SIG-M5 treated with dmso at 0.1 percent for 504 hours (cell line): ENCODE results near the gene GLOD4.
"Not testable (repeated sequence)": the region's sequence is repeated elsewhere in the genome, so short reads cannot be mapped to it uniquely, and the experiment has no call there.

Experiments
- DNase-seq: peaks from one replicate; lab custom pipeline; 2025; ENCODE audit not compliant: unreplicated experiment; lab: John Stamatoyannopoulos, UW

Gene GLOD4

DNA sequence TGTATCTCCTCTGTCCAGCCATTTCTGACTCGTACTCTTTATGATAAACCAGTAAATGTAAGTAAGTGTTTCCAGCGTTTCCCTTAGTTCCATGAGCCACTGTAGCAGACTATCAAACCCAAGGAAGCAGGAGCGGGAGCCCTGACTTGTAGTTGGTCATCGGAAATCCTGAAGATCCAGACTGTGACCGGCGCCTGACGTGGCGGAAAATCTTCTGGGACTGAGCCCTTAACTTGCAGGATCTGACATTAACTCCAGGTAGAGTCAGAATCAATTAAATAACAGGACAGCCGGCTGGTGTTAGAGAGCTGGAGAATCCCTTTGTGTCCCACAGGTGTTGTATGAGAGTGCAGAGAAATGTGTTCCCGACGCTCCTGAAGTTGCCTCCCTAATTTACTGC, 4.0 kb downstream of the GLOD4 start:
- DNase-seq, result no peak

DNA sequence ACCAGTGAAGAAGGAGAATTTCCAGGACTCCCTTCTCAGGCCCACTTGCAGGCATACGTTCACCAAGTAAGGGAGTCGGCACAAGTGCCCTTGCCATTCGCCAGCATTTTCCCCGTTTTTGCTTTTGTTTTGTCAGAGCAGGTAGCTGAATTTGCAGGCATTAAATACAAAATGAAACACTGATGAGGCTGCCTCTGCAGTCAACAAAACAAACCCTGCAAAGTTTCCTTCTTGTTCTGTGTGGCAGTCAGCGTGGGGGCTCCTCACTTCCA, 7.8 kb downstream of the GLOD4 start:
- DNase-seq, result no peak

DNA sequence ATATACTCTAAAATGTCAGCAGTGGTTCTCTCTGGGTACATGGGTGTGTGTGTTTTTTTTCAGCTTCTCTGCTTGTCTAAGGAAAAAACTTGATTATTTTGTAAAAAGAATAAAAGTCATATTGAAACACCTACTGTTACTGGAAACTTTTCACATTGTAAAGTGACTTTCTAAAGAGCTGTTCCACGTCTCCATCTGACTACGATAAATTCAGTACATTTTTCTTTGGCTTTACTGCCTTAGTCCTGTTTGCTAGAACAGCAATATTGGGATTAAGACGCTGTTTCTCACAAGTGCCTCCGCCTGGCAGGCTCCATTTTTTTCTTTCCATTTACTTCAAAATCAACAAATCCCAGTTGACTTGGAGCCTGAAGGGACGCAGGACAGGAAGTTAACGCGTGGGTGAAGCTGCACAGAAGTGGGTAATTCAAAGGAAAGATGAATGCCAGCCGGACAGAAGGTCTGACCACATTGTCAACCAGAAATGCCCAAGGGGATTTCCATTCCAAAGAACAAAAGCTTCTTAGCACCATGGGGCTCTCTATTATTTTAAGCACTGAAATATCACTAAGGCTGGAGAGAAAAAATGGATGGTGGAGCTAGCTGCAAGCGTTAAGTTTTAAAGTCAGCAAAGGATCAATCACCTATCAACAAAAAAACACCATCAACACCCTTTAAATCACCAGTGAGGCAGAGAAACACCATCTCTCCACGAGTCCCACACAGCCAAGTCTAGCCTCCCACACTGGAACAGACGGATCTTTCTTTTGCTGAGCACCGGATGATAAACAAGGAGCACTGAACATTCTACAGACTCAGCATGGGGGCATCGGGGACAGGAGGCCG, 8.4 kb downstream of the GLOD4 start:
- no peak for DNase-seq

- no peak for DNase-seq
Observed at GRCh38 chr17:773016-773415, 9.1 kb downstream of the GLOD4 start.

GRCh38 chr17:767076-767475, 15.0 kb downstream of the GLOD4 start:
- no peak for DNase-seq

DNA sequence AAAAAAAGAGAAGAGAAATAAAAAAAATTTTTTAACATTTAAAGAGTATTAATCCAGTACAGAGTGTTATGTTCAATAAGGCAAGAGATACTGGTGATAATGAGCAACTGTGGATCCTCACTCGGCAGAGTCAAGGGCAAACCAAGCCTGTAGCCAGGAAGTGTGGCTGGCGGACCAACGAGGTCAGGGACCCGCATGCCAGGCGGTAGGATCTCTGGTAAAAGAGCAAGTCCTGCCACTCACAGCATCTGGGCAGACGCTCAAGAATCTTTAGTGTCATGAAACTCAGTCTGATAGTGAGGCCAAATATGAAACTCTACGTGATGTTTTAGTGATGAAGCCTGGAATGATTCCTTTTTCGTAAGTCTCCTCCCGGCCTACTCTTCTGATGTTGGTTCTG, 21.7 kb downstream of the GLOD4 start:
- DNase-seq, result no peak

GRCh38 chr17:759964-760363, 22.1 kb downstream of the GLOD4 start:
- DNase-seq, result no peak

- DNase-seq, result not testable (repeated sequence)
Observed at GRCh38 chr17:756010-756567, 26.0 kb downstream of the GLOD4 start.

GRCh38 chr17:755319-755961, 26.6 kb downstream of the GLOD4 start:
- not testable (repeated sequence) for DNase-seq

DNA sequence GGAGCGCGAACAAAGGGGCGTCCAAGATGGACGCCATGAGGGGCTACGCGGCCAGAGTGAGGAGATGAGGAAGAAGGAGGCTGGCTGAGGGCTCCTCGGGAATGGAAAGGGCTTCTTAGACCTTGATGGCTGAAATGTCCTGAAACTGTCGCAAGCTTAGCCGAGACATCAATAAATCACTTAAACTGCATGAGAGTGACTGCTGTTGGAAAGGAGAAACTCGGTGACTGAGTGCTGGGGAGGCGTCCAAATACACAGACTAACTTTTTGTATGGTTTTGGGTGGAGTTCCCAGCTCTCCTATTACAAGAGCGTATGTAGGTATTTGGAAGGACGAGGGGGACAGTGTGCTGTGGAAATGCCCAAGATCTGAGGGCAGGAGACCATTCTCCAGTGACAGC, 28.7 kb downstream of the GLOD4 start:
- DNase-seq, result no peak

DNA sequence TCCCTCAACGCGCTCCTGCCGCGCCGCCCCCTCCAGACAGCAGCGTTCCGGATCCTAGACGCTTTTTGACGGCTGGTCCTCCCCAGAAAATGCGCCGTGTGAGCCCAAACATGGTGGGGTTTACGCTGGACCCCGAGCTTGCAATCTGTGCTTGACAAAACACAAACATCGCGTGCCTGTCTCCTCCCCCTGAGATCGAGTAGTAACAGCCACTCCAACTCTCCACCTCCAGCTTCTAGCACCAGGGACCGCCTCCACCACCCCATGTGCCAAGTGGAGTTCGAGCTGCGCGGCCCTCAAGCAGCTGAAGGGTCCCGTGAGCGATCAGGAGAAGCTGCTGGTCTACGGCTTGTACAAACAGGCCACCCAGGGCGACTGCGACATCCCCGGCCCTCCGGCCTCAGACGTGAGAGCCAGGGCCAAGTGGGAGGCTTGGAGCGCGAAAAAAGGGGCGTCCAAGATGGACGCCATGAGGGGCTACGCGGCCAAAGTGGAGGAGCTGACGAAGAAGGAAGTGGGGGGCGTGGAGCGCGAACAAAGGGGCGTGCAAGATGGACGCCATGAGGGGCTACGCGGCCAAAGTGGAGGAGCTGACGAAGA, 29.4 kb downstream of the GLOD4 start:
- DNase-seq, result no peak

DNA sequence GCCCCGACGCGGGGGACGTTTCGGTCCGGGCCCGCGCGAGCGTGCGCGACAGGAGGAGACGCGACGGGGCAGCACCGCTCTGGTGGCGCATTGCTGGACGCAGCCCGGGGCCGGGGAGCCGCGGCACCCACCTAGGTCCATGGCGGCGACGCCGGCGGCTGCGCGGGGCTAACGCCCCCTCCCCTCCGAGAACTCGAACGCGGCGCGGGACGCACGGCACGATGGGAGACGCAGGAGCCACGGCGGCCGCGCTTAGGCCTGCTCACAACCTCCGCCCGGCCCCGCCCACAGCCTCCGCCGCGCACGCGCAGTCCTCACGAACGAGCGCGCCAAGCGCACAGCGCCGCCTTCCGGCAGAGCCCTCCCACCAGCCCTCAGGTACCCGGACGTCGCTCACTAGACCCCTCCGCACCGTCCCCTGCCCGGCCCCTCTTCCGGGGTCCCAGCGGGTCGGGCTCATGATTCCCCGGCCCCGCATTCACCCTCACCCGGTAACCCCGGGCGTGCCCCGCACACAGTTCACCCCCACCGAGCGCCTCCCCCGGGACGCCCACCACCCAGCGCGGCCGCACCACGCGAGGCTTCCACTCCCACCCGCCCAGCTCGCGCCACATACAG, 30.0 kb downstream of the GLOD4 start, which contains the start of gene GEMIN4:
Gene GEMIN4, minus strand, starts transcription at position 263 of the 618 bp plus-strand sequence. Its CDS starts 122 bp downstream, at position 141.
- peak; percentile 67 for DNase-seq

DNA sequence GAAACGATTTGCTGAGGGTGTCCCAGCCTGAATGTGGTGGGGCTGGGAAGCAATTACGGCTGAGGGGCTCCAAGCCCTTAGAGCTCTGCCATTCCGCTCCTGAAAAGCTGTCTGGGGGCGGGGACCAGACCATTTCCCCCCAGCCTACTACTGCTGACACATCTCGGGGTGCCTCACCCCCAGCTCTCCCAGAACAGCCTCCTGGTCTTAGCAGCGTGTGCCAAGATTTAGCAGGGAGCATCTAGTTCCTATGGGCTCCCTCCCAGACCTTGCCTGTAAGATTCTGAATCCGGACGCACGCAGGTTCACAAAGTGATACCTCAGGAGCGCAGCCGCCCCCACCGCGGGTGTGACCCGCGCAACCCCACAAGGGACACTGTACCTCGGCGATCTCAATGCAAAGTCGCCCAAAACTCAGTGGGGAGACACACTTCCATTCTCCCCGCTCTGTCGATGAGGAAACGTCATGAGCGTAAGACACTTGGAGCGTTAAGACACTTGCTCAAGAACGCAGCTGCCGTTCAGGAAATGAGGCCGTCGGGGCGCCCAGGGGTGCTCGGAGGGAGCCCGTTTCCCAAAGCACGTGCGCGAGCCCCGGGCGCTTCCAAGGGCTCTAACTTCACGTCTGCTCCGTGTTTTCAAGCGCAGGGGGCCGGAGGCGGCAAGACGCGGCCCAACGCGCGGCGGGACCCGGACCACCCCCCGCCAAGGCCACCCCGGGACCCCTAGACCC, 30.6 kb downstream of the GLOD4 start:
- DNase-seq, result peak; percentile 47

DNA sequence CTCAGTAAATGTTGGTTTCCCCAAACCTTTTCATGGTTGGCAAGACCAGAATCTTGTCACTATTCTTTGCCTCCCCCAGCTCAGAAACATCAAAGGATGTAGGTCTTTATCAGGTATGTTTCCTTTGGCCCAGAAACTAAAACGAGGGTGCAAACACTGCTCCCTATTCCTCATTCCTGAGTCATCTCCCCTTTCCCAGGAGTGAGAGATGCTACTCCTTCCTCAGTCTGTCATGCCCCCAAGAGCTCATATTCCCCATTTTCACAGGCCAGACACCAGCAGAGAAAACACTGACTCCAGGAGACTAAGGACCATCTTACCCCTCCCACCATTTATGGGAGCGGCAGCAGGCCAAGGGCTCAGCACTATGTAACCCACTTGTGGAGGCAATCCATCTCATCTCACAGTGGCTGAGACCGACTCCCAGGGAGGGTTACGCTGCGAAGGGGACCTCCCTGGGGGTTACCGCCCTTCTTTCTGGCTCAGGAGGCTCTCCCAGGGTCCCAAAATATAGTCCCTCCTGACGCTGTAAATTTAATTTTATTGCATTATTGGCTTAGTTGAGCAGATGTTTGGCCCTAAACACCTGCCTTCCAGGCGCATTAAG, 31.5 kb downstream of the GLOD4 start:
- DNase-seq, result no peak

DNA sequence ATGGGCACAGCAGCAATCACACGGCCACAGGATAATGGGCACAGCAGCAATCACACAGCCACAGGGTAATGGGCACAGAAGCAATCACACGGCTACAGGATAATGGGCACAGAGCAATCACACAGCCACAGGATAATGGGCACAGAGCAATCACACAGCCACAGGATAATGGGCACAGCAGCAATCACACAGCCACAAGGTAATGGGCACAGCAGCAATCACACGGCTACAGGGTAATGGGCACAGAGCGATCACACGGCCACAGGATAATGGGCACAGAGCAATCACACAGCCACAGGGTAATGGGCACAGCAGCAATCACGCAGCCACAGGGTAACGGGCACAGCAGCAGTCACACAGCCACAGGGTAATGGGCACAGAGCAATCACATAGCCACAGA, 32.7 kb downstream of the GLOD4 start:
- not testable (repeated sequence) for DNase-seq

DNA sequence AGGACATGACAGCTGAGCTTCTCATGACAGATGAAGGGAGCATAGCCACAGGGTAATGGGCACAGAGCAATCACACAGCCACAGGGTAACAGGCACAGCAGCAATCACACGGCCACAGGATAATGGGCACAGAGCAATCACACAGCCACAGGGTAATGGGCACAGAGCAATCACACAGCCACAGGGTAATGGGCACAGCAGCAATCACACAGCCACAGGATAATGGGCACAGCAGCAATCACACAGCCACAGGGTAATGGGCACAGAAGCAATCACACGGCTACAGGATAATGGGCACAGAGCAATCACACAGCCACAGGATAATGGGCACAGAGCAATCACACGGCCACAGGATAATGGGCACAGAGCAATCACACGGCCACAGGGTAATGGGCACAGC, 33.5 kb downstream of the GLOD4 start:
- not testable (repeated sequence) for DNase-seq

DNA sequence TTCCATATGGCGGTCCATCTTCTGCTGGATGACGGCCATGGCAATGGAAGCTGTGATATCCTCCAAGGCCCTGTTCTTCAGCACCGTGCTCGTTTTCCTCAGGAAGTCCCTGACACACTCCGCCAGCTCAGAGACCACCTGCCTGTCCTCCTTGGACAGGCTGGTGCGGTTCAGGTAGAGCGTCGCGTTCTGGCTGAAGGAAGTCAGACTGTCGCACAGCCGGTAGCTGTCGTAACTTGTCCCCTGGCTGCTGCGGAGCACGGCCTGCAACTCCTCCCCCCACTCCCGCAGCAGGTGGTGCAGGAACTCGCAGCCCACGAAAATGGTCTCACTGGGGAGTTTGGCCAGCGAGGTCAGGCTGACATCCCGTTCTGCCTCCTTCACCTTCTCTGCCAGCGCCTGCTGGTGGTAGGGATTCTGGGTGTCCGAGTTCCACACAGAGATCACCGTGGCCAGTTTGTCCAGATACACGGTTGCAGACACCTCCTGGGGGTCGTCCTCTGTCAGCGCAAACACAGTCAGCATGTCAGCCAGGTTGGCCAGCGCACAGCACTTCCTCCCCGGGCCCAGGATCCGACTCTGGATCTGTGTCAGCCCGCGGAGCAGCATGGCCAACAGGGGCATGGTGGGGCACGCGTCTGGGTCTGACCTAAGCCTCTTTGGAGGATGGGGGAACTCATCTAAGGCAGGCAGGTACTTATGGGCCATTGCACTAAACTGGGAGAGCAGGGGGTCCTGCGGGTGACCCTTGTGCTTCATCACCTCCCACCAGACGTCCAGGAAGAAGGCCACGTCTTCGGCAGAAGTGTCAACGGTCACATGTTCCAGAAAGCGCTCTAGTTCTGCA, 35.1 kb downstream of the GLOD4 start:
- DNase-seq, result no peak

DNA sequence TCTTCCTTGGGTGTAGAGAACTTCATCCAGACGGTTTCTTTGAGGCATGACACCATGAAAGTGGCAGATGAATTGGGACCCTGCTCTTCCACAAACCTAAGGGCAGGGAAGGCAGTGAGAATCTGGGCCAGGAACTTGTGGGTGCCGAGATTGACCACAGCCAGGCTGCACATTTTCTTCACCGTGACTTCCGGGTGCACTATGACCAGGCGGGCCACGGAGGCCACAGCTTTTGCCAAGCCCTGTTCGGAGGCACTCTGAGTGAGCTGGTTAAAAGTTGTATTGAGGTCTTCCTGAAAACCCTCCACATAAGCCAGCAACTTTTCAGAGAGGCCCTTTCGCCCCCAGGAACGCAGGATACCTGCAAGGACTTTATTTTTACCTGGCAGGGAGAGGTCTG, 35.9 kb downstream of the GLOD4 start:
- no peak for DNase-seq

DNA sequence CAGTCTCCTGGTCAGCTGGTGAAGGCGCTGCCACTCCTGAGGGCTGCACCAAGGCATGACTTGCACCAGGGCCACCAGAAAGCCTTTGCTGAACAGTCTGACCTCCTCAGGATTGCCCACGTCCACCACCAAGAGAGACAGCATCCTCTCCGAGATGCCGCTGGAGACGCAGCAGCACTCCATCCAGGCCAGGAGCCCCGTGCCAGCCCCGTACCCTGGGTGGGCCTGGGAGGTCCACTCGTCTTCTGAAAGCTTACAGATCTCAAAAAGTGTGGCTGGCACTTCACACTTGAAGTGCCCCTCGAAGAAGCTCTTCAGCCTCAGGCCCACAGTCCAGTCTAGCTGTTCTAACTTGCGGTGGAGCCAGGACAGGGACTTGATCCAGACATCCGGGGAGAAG, 36.7 kb downstream of the GLOD4 start:
- DNase-seq, result no peak

- DNase-seq, result no peak
Observed at GRCh38 chr17:744937-745336, 37.1 kb downstream of the GLOD4 start.
